GM23338 (cell line): Measurements from ENCODE around the gene IL12RB1. TPM values are rescaled to one million over a fixed set of nuclear protein-coding genes. Genes with fewer than 3 reads are reported as not detected.

Experiments
- ATAC-seq: fragments of 200-7000 bp; cut with Tn5 transposase; 3 replicates; pipeline ENCODE4 v1.9.1; 2020
- DNase-seq: peaks from one replicate; pipeline ENCODE4 v3.0.0-alpha.2; 2015; ENCODE audit warnings: low spot score
- H2AFZ ChIP-seq: fragments of 200-600 bp; sonication (generic); 2 replicates; pipeline ENCODE4 v1.8.0; 2016; ENCODE audit warnings: antibody characterized with exemption, mild to moderate bottlenecking, moderate library complexity
- H3F3A ChIP-seq: fragments of 200-600 bp; sonication (generic); replicated peaks from 2 replicates; pipeline ENCODE4 v1.8.0; 2017; ENCODE audit warnings: antibody characterized with exemption, mixed run types, low read depth
- H3K27ac ChIP-seq: fragments of 200-600 bp; sonication (generic); 2 replicates; pipeline ENCODE4 v1.6.1; 2016; ENCODE audit warnings: low read depth
- H3K27me3 ChIP-seq: fragments of 200-600 bp; sonication (generic); 2 replicates; pipeline ENCODE4 v1.8.0; 2016; ENCODE audit warnings: mild to moderate bottlenecking, mixed run types, moderate library complexity; ENCODE audit not compliant: insufficient read depth
- H3K36me3 ChIP-seq: fragments of 200-600 bp; sonication (generic); 2 replicates; pipeline ENCODE4 v1.8.0; 2016; ENCODE audit warnings: mild to moderate bottlenecking; ENCODE audit not compliant: insufficient read depth
- H3K4me1 ChIP-seq: fragments of 200-600 bp; sonication (generic); 2 replicates; pipeline ENCODE4 v1.8.0; 2016; ENCODE audit warnings: mild to moderate bottlenecking, moderate library complexity; ENCODE audit not compliant: insufficient read depth
- H3K4me2 ChIP-seq: fragments of 200-600 bp; sonication (generic); 2 replicates; pipeline ENCODE4 v1.7.1; 2017; ENCODE audit warnings: mixed run types
- H3K4me3 ChIP-seq: fragments of 200-600 bp; sonication (generic); 2 replicates; pipeline ENCODE4 v1.6.1; 2016; ENCODE audit warnings: mixed run types
- H3K79me2 ChIP-seq: fragments of 200-600 bp; sonication (generic); replicated peaks from 2 replicates; pipeline ENCODE4 v1.8.0; 2017; ENCODE audit warnings: mild to moderate bottlenecking; ENCODE audit not compliant: insufficient read depth
- H3K9me2 ChIP-seq: fragments of 200-600 bp; sonication (generic); 2 replicates; pipeline ENCODE4 v1.8.0; 2017; ENCODE audit not compliant: insufficient read depth
- H4K20me1 ChIP-seq: fragments of 200-600 bp; sonication (generic); replicated peaks from 2 replicates; pipeline ENCODE4 v1.8.0; 2017; ENCODE audit warnings: mild to moderate bottlenecking; ENCODE audit not compliant: insufficient read depth
- H3K27ac Mint-ChIP-seq: 2 replicates; pipeline ENCODE4 v1.8.0; 2020; ENCODE audit warnings: inconsistent platforms, mild to moderate bottlenecking, moderate library complexity, mixed read lengths
- H3K27me3 Mint-ChIP-seq: 3 replicates; pipeline ENCODE4 v1.8.0; 2022; ENCODE audit warnings: low read depth, mild to moderate bottlenecking, moderate library complexity, mixed read lengths, inconsistent platforms; ENCODE audit not compliant: insufficient read depth, poor library complexity
- H3K36me3 Mint-ChIP-seq: 3 replicates; pipeline ENCODE4 v1.8.0; 2021; ENCODE audit warnings: low read depth, mild to moderate bottlenecking, inconsistent platforms, moderate library complexity, mixed read lengths
- H3K4me1 Mint-ChIP-seq: 3 replicates; pipeline ENCODE4 v1.8.0; 2020; ENCODE audit warnings: mild to moderate bottlenecking, inconsistent platforms, mixed read lengths
- H3K4me3 Mint-ChIP-seq: 3 replicates; pipeline ENCODE4 v1.8.0; 2021; ENCODE audit warnings: moderate library complexity, mild to moderate bottlenecking, inconsistent platforms, mixed read lengths
- H3K9me3 Mint-ChIP-seq: 3 replicates; pipeline ENCODE4 v1.8.0; 2020; ENCODE audit warnings: moderate library complexity, mild to moderate bottlenecking, inconsistent platforms, mixed read lengths
- CREB1 ChIP-seq: fragments of 250-450 bp; sonication (Bioruptor Pico); IDR thresholded peaks from 2 replicates; pipeline ENCODE4 v1.5.0; 2020; ENCODE audit warnings: low read depth, mild to moderate bottlenecking, moderate library complexity
- CTCF ChIP-seq, 2 experiments: fragments of 200-600 bp in 1 of 2; sonication (generic) in 1 of 2; conservative IDR thresholded peaks; 2 replicates each; pipeline versions ENCODE4 v1.5.1 to v1.6.1; 2016 to 2017; ENCODE audit warnings: antibody characterized with exemption in 2 of 2, low read depth in 2 of 2, mild to moderate bottlenecking in 2 of 2, moderate library complexity in 1 of 2
- ETS1 ChIP-seq: IDR thresholded peaks from 2 replicates; pipeline ENCODE4 v1.6.1; 2016; ENCODE audit warnings: antibody characterized with exemption
- EZH2 ChIP-seq: fragments of 200-600 bp; sonication (generic); IDR thresholded peaks from one replicate; pipeline ENCODE4 v1.8.0; 2017; ENCODE audit warnings: antibody characterized with exemption, mild to moderate bottlenecking, low read depth; ENCODE audit not compliant: unreplicated experiment
- EZH2phosphoT487 ChIP-seq: fragments of 200-600 bp; sonication (generic); IDR thresholded peaks from one replicate; pipeline ENCODE4 v1.8.1; 2018; ENCODE audit warnings: antibody characterized with exemption; ENCODE audit not compliant: unreplicated experiment
- JUNB ChIP-seq: IDR thresholded peaks from one replicate; pipeline ENCODE4 v1.6.1; 2016; ENCODE audit warnings: antibody characterized with exemption; ENCODE audit not compliant: unreplicated experiment
- NANOG ChIP-seq: IDR thresholded peaks from 2 replicates; pipeline ENCODE4 v1.6.1; 2016; ENCODE audit warnings: antibody characterized with exemption, borderline replicate concordance
- POLR2AphosphoS5 ChIP-seq: IDR thresholded peaks from 2 replicates; pipeline ENCODE4 v1.6.1; 2016; ENCODE audit warnings: antibody characterized with exemption, low read depth
- REST ChIP-seq: IDR thresholded peaks from one replicate; pipeline ENCODE4 v1.6.1; 2018; ENCODE audit warnings: antibody characterized with exemption; ENCODE audit not compliant: unreplicated experiment
- STAT1 ChIP-seq: IDR thresholded peaks from one replicate; pipeline ENCODE4 v1.6.1; 2016; ENCODE audit warnings: antibody characterized with exemption; ENCODE audit not compliant: unreplicated experiment
- ZNF114 ChIP-seq: fragments of 250-450 bp; sonication (Bioruptor Pico); IDR thresholded peaks from 2 replicates; pipeline ENCODE4 v1.5.0; 2020; ENCODE audit warnings: mild to moderate bottlenecking, moderate library complexity
- ZNF331 ChIP-seq: fragments of 250-450 bp; sonication (Bioruptor Pico); IDR thresholded peaks from 2 replicates; pipeline ENCODE4 v1.5.0; 2020; ENCODE audit warnings: low read depth, mild to moderate bottlenecking, moderate library complexity
- ZNF462 ChIP-seq: fragments of 250-450 bp; sonication (Bioruptor Pico); IDR thresholded peaks from 2 replicates; pipeline ENCODE4 v1.5.0; 2020; ENCODE audit warnings: mild to moderate bottlenecking, moderate library complexity
- polyA plus RNA-seq: library from polyadenylated mRNA; unstranded; fragments of >200 nt; fragmentation: Nextera tagmentation; extraction: Ambion mirVana; gene quantifications from 2 replicates; pipeline ENCODE4 v1.2.1, GENCODE V29; 2016
- total RNA-seq: library from RNA; depleted of rRNA; stranded (reverse); fragments of >200 nt; shearing (Covaris generic); gene quantifications from 2 replicates; pipeline ENCODE4 v1.2.3, GENCODE V29; 2014

Gene IL12RB1
- total and polyA plus RNA-seq, 2 experiments from 2014 or later = not detected

- H4K20me1 ChIP-seq = no peaks in the 10 kb centered on the region
- no peak for TF ChIP-seq CTCF (conservative IDR thresholded peaks at IDR 0.05; ENCODE audit: low read depth in 2 of 2)
- no peak for TF ChIP-seq EZH2phosphoT487
- TF ChIP-seq ZNF331 (CRISPR knock-in tag) = no peak
- no peak for TF ChIP-seq CREB1 (CRISPR knock-in tag)
- no peak for TF ChIP-seq POLR2AphosphoS5
- TF ChIP-seq JUNB = no peak
- TF ChIP-seq NANOG = no peak
- no peak for TF ChIP-seq ZNF114 (CRISPR knock-in tag)
- no peak for TF ChIP-seq ETS1
- TF ChIP-seq STAT1 = no peak
- no peak for TF ChIP-seq EZH2
- no peak for TF ChIP-seq ZNF462 (CRISPR knock-in tag)
- no peak for TF ChIP-seq REST
- peaks cover 4% of the 10 kb centered on the region for H3K27me3 Mint-ChIP-seq
- H3K27me3 ChIP-seq = no peaks in the 10 kb centered on the region
- no peaks in the 10 kb centered on the region; the same call in 2 of the 3 replicates for H3K4me1 Mint-ChIP-seq
- no peaks in the 10 kb centered on the region for H3K36me3 ChIP-seq
- no peak overlapping the region for H3K4me3 Mint-ChIP-seq
- H3K9me3 Mint-ChIP-seq = no peaks in the 10 kb centered on the region
- no peaks in the 10 kb centered on the region; the same call in 1 of the 2 replicates for H3K4me1 ChIP-seq
- H3K9me2 ChIP-seq = no peaks in the 10 kb centered on the region
- H3K36me3 Mint-ChIP-seq = no peaks in the 10 kb centered on the region
- no peaks in the 10 kb centered on the region for H3K79me2 ChIP-seq
- no peak for ATAC-seq
- H3K4me3 ChIP-seq = no peak overlapping the region
- no peak overlapping the region for H3K27ac ChIP-seq
- no peaks in the 10 kb centered on the region for H3F3A ChIP-seq
- no peak overlapping the region for H2AFZ ChIP-seq
- no peak overlapping the region for H3K27ac Mint-ChIP-seq
- H3K4me2 ChIP-seq = no peak overlapping the region
- DNase-seq = no peak
Observed at GRCh38 chr19:18072335-18072734, 14.4 kb downstream of the IL12RB1 start.
